ENCODE results near the gene DYNLT1. TPM values are rescaled to one million over a fixed set of nuclear protein-coding genes. Genes with fewer than 3 reads are reported as not detected.
"Not testable (repeated sequence)": the region's sequence is repeated elsewhere in the genome, so short reads cannot be mapped to it uniquely, and the experiment has no call there.

The DYNLT1 gene
- total RNA-seq, 6 experiments from 2014 or later, result 163 to 185 (median 170) TPM

DNA sequence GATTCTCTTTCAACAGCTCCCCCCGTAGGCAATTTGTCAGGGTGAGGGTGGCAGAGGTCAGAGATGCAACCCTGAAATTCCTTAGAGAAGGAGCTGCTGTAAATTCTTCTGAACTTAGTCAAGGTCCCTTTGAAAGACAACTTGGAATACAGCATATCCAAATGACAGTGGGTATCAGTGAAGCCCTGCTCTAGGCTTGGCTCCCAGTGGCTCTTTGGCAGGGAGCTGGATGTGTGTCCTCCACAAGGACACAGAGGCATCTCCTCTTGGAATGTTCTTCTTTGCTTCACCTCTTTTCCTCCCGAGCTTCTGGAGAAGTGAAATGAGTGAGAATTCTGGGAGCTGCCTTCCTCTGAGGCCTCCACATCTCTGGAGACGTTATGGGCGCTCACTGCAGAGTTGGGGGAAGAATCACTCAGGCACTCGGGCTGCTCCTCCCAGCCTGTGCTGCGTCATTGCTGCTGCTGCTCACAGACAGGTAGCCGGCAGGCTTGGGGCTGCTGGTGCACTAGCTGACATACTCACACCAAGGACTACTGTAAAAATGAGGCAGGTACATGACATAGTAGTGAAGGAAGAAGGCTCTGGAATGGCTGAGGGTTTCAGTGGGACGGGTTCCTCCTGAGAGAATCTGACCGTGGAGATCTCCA lies 34.1 kb downstream of the DYNLT1 start:
- TF ChIP-seq, protein P1, sequence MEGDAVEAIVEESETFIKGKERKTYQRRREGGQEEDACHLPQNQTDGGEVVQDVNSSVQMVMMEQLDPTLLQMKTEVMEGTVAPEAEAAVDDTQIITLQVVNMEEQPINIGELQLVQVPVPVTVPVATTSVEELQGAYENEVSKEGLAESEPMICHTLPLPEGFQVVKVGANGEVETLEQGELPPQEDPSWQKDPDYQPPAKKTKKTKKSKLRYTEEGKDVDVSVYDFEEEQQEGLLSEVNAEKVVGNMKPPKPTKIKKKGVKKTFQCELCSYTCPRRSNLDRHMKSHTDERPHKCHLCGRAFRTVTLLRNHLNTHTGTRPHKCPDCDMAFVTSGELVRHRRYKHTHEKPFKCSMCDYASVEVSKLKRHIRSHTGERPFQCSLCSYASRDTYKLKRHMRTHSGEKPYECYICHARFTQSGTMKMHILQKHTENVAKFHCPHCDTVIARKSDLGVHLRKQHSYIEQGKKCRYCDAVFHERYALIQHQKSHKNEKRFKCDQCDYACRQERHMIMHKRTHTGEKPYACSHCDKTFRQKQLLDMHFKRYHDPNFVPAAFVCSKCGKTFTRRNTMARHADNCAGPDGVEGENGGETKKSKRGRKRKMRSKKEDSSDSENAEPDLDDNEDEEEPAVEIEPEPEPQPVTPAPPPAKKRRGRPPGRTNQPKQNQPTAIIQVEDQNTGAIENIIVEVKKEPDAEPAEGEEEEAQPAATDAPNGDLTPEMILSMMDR (IDR thresholded peaks at IDR 0.05), result no peak
- peaks cover 37% of the 10 kb centered on the region for H3K36me3 Mint-ChIP-seq (ENCODE audit: low read depth)
- DNase-seq, result no peak
- H3K4me1 Mint-ChIP-seq (ENCODE audit: low read depth), result 0 out of 2 replicates have a peak, but pooled peaks cover 8% of the 10 kb centered on the region
- no peaks in the 10 kb centered on the region for H3K27me3 Mint-ChIP-seq (ENCODE audit: insufficient read depth)
- H3K4me3 Mint-ChIP-seq, result no peak overlapping the region; the same call in 1 of the 2 replicates
- no peak overlapping the region for H3K27ac Mint-ChIP-seq
- peaks cover 9% of the 10 kb centered on the region; the same call in 1 of the 2 replicates for H3K9me3 Mint-ChIP-seq

DNA sequence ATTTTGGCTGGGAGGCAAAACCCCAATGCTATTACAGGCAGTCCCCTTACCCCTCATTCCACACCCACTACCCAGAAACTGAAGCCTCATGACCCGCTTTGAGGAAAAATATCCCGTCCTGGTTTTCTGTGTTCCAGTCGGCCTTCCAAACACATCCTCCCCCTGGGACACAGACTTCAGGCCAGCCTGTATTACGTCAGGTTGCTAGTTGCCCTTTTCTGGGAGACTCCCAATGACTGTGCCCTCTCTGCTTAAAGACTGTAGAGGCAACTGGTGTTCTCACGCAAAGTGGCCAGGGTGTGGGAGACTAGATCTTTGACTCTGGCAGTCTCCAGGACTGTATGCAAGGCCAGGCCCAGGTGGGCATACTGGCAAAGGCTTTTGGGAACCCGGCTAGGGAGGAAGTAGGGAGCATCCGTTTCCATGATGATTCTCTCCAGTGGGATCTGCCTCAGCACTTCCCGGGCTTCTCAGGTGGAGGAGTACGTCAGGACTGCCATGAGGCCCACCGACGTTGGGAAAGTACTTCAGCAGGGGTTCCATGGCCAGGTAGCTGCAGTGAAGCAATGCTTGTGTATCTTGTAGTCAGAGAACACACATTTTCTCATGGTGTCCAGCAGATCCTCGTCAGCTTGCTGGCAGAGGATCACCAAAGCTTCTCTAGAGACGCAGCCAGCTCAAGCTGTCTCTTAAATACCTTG lies 34.9 kb downstream of the DYNLT1 start:
- Mint-ChIP-seq H3K4me3 (no peak overlapping the region), H3K9me3 (peaks cover 2% of the 10 kb centered on the region; the same call in 1 of the 2 replicates), H3K4me1 (ENCODE audit: low read depth) (0 out of 2 replicates have a peak, but pooled peaks cover 8% of the 10 kb centered on the region), H3K36me3 (ENCODE audit: low read depth) (peaks cover 32% of the 10 kb centered on the region), H3K27ac (no peak overlapping the region), H3K27me3 (ENCODE audit: insufficient read depth) (no peaks in the 10 kb centered on the region)
- no peak for DNase-seq
- TF ChIP-seq, protein P1 (IDR thresholded peaks at IDR 0.05), result no peak

DNA sequence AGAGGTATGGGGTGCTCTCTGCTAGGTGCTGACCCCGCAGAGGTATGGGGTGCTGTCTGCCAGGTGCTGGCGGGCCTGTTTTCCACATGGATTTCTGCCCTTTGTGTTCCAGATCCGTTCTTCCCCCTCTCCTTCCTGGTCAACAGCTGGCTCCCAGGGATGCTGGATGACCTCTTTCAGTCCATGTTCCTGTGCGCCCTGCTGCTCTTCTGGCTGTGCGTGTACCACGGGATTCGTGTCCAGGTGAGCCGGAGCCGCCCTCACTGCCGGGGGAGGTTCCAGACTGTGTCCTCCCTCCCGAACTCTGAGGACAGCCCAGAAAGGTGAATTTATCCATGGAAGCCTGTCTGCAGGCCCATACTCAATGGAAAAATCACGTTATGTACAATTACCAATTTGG lies 36.3 kb downstream of the DYNLT1 start:
- H3K4me3 Mint-ChIP-seq, result no peak overlapping the region
- peaks cover 25% of the 10 kb centered on the region for H3K36me3 Mint-ChIP-seq (ENCODE audit: low read depth)

DNA sequence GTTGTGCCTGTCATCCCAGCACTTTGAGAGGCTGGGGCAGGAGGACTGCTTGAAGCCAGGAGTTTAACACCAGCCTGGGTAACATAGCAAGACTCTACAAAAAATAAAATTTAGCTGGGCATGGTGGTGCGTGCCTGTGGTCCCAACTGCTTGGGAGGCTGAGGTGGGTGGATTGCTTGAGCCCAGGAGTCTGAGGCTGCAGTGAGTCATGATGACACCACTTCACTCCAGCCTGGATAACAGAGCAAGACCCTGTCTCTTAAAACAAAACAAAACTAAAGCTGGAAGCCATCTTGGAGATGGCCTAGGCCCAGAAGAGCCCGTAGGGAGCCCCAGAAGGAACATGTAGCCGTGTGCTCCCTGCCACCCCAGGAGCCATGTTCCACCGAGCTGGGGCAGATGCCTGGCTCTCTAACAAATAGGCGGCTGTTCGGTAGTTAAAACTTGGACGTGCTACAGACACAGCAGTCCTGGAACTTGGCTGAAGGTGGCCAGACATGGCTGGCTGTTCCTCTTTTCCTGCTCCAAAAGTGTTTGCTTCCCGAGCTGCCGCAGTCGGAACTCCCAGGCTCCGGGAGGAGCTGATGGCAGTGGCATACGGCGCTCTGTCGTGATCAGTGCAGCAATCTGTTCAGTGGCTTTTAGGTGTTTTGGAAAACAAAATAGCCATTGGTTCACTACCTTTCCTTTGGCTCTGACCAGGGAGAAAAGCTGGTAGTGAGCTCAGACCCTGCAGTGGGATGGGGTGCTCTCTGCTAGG lies 37.0 kb downstream of the DYNLT1 start:
- H3K9me3 Mint-ChIP-seq, result no peaks in the 10 kb centered on the region
- no peak overlapping the region for H3K4me3 Mint-ChIP-seq
- DNase-seq, result no peak

More for the DNA sequence above, 36.3 kb downstream of the DYNLT1 start:
- no peak for DNase-seq
- H3K9me3 Mint-ChIP-seq, result no peaks in the 10 kb centered on the region
- no peak overlapping the region for H3K27ac Mint-ChIP-seq
- H3K4me1 Mint-ChIP-seq (ENCODE audit: low read depth), result 0 out of 2 replicates have a peak, but pooled peaks cover 8% of the 10 kb centered on the region
- no peaks in the 10 kb centered on the region for H3K27me3 Mint-ChIP-seq (ENCODE audit: insufficient read depth)
- TF ChIP-seq, protein P1 (IDR thresholded peaks at IDR 0.05), result no peak

DNA sequence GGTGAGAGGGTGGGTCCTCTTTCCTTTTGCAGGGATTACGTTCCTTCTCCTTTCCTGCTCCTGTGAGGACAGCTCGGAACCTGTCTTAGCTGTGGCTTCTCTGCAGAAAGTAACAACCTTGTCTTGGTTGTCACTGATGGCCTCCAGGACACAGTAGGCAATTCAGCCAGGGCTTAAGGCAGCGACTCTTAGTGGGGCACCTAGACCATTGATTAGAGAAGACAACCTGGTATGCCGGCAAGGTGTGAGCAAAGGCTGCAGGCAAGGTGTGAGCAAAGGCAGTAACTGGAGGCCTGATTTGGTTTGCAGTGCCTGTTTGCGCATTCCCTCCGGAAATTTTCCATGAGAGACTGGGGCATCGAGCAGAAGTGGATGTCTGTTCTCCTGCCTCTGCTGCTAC lies 37.6 kb downstream of the DYNLT1 start:
- Mint-ChIP-seq H3K27ac (peak overlapping the region; percentile 18; the same call in 1 of the 2 replicates), H3K27me3 (ENCODE audit: insufficient read depth) (no peaks in the 10 kb centered on the region; the same call in 1 of the 2 replicates), H3K36me3 (ENCODE audit: low read depth) (peaks cover 20% of the 10 kb centered on the region), H3K9me3 (no peaks in the 10 kb centered on the region), H3K4me1 (ENCODE audit: low read depth) (0 out of 2 replicates have a peak, but pooled peaks cover 8% of the 10 kb centered on the region), H3K4me3 (no peak overlapping the region)
- no peak for DNase-seq
- TF ChIP-seq, protein P1 (IDR thresholded peaks at IDR 0.05), result no peak

More for the DNA sequence above, 37.0 kb downstream of the DYNLT1 start:
- TF ChIP-seq, protein P1 (IDR thresholded peaks at IDR 0.05), result no peak
- H3K27me3 Mint-ChIP-seq (ENCODE audit: insufficient read depth), result no peaks in the 10 kb centered on the region
- H3K27ac Mint-ChIP-seq, result no peak overlapping the region
- H3K4me1 Mint-ChIP-seq (ENCODE audit: low read depth), result 0 out of 2 replicates have a peak, but pooled peaks cover 8% of the 10 kb centered on the region
- peaks cover 20% of the 10 kb centered on the region for H3K36me3 Mint-ChIP-seq (ENCODE audit: low read depth)

DNA sequence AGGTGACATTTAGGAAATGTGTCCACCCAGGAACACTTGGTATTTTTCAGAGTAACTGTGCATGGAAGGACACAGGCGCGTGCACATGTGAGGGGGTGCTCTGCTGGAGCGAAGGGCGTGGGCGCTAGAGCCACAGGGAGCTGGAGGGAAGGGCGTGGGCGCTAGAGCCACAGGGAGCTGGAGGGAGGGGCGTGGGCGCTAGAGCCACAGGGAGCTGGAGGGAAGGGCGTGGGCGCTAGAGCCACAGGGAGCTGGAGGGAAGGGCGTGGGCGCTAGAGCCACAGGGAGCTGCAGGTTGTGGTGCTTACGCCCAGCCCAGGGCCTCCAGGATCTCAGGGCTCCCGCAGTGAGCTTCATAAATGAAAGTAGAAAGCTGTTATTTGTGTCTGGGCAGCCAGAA lies 38.5 kb downstream of the DYNLT1 start:
- not testable (repeated sequence) for H3K27me3 Mint-ChIP-seq (ENCODE audit: insufficient read depth); H3K4me1 Mint-ChIP-seq (ENCODE audit: low read depth); H3K27ac Mint-ChIP-seq; H3K4me3 Mint-ChIP-seq; DNase-seq; H3K9me3 Mint-ChIP-seq
- H3K36me3 Mint-ChIP-seq (ENCODE audit: low read depth), result peaks cover 20% of the 10 kb centered on the region
